Endothelial cell of umbilical vein (primary cell): Measurements from ENCODE around the gene DAPK2. TPM values are rescaled to one million over a fixed set of nuclear protein-coding genes. Genes with fewer than 3 reads are reported as not detected.

Experiments
- BruUV-seq: library from RNA; stranded (reverse); fragments of 400-500 nt; replicated peaks from 2 replicates; lab custom pipeline; 2021; lab: Mats Ljungman, UMichigan
- CTCF ChIA-PET: fragments of 300-600, 350-600 bp; sonication (Branson Sonifier 250); formaldehyde crosslinking; loops from one replicate; lab custom pipeline; 2021; ENCODE audit warnings: antibody characterized with exemption, inconsistent platforms; lab: Charles Lee
- POLR2A ChIA-PET: fragments of 300-600, 350-600 bp; sonication (Branson Sonifier 250); formaldehyde crosslinking; loops from one replicate; lab custom pipeline; 2021; ENCODE audit warnings: antibody characterized with exemption, inconsistent platforms; lab: Charles Lee
- DNase-seq: peaks from one replicate; pipeline ENCODE4 v3.0.0-alpha.2; 2011; ENCODE audit warnings: low read depth, low spot score
- FAIRE-seq: peaks from 2 replicates; lab custom pipeline; 2011; peaks lifted over from hg19 to GRCh38; lab: Jason Lieb, UNC
- H2AFZ ChIP-seq: 2 replicates; pipeline ENCODE4 v1.6.0; 2012; ENCODE audit warnings: low read depth, low read length, control low read depth, inconsistent platforms
- H3K27ac ChIP-seq: 2 replicates; pipeline ENCODE4 v1.5.1; 2011; ENCODE audit warnings: low read depth, mild to moderate bottlenecking, control low read depth, low read length, moderate library complexity; ENCODE audit not compliant: insufficient read depth
- H3K27me3 ChIP-seq, 2 experiments: 2 replicates each; pipeline versions ENCODE4 v1.6.0 to v1.6.1; 2011; ENCODE audit warnings: low read length in 2 of 2, mixed read lengths in 1 of 2; ENCODE audit not compliant: control insufficient read depth in 2 of 2, insufficient read depth in 2 of 2
- H3K36me3 ChIP-seq, 2 experiments: 2 replicates in 1 of 2; 3 replicates in 1 of 2; pipeline ENCODE4 v1.5.1; 2011; ENCODE audit warnings: low read length in 2 of 2, mild to moderate bottlenecking in 1 of 2, moderate library complexity in 1 of 2; ENCODE audit not compliant: control insufficient read depth in 2 of 2, insufficient read depth in 2 of 2; ENCODE audit errors: extremely low read depth in 1 of 2
- H3K4me1 ChIP-seq: 3 replicates; pipeline ENCODE4 v1.5.1; 2011; ENCODE audit warnings: mild to moderate bottlenecking, low read length; ENCODE audit not compliant: control insufficient read depth, insufficient read depth; ENCODE audit errors: extremely low read depth
- H3K4me2 ChIP-seq: 2 replicates; pipeline ENCODE4 v1.6.1; 2011; ENCODE audit warnings: low read length, control low read depth, mixed read lengths; ENCODE audit not compliant: insufficient read depth
- H3K4me3 ChIP-seq, 3 experiments: fragments of 200-600 bp in 1 of 3; sonication (generic), shearing (Covaris generic) in 1 of 3; replicated peaks in 1 of 3; 2 replicates each; pipeline ENCODE4 v1.5.1; 2011 to 2016; ENCODE audit warnings: control low read depth in 3 of 3, low read length in 3 of 3, mild to moderate bottlenecking in 2 of 3, inconsistent platforms in 1 of 3, low read depth in 1 of 3, moderate library complexity in 1 of 3; ENCODE audit not compliant: insufficient read depth in 1 of 3
- H3K79me2 ChIP-seq: 2 replicates; pipeline ENCODE4 v1.6.0; 2012; ENCODE audit warnings: low read length, inconsistent platforms; ENCODE audit not compliant: control insufficient read depth, insufficient read depth
- H3K9ac ChIP-seq: replicated peaks from 2 replicates; pipeline ENCODE3; 2011; ENCODE audit warnings: low read length, control low read depth; ENCODE audit not compliant: insufficient read depth; ENCODE audit errors: extremely low read depth
- H3K9me1 ChIP-seq: replicated peaks from 3 replicates; pipeline ENCODE4 v1.6.0; 2011; ENCODE audit warnings: mild to moderate bottlenecking, low read length; ENCODE audit not compliant: control insufficient read depth, insufficient read depth; ENCODE audit errors: extremely low read depth
- H3K9me3 ChIP-seq: replicated peaks from 2 replicates; pipeline ENCODE4 v1.5.1; 2012; ENCODE audit warnings: low read length, inconsistent platforms; ENCODE audit not compliant: control insufficient read depth, insufficient read depth
- H4K20me1 ChIP-seq: replicated peaks from 2 replicates; pipeline ENCODE3; 2011; ENCODE audit warnings: mild to moderate bottlenecking, low read length; ENCODE audit not compliant: control insufficient read depth, insufficient read depth; ENCODE audit errors: extremely low read depth
- EZH2 ChIP-seq: IDR thresholded peaks from 2 replicates; pipeline ENCODE4 v1.6.1; 2012; ENCODE audit warnings: borderline replicate concordance, low read depth, mild to moderate bottlenecking, moderate library complexity, low read length, inconsistent platforms; ENCODE audit not compliant: severe bottlenecking
- FOS ChIP-seq: IDR thresholded peaks from 2 replicates; pipeline ENCODE4 v1.6.1; 2011; ENCODE audit warnings: mild to moderate bottlenecking, low read length, moderate library complexity, borderline replicate concordance; ENCODE audit not compliant: insufficient read depth
- GATA2 ChIP-seq: IDR thresholded peaks from 2 replicates; pipeline ENCODE4 v1.7.0; 2011; ENCODE audit warnings: low read depth, mild to moderate bottlenecking, moderate library complexity, mixed read lengths, low read length; ENCODE audit not compliant: insufficient read length, insufficient read depth
- JUN ChIP-seq: IDR thresholded peaks from 2 replicates; pipeline ENCODE4 v1.6.1; 2011; ENCODE audit warnings: borderline replicate concordance, low read depth; ENCODE audit not compliant: insufficient read length, insufficient read depth
- MAX ChIP-seq: IDR thresholded peaks from 2 replicates; pipeline ENCODE4 v1.6.1; 2011; ENCODE audit not compliant: insufficient read depth, insufficient read length
- MYC ChIP-seq: IDR thresholded peaks from one replicate; pipeline ENCODE4 v1.6.1; 2011; ENCODE audit warnings: mild to moderate bottlenecking, low read depth, low read length
- POLR2A ChIP-seq: IDR thresholded peaks from 2 replicates; pipeline ENCODE4 v1.6.1; 2012; ENCODE audit warnings: low read depth, mild to moderate bottlenecking, control low read depth, low read length
- POLR2AphosphoS5 ChIP-seq: IDR thresholded peaks from 2 replicates; pipeline ENCODE4 v1.6.1; 2012; ENCODE audit warnings: low read depth, mild to moderate bottlenecking, control low read depth, low read length, moderate library complexity; ENCODE audit not compliant: insufficient read depth
- dilution Hi-C: fragments of 300-500 bp; cut with MboI; formaldehyde crosslinking; loops from one replicate; pipeline ENCODE4 v1.15.0; 2019; ENCODE audit warnings: low sequenced_read_pairs; ENCODE audit not compliant: extremely low pct_ligation_motif_present
- intact Hi-C: fragments of 100-400 bp; cut with micrococcal nuclease; formaldehyde crosslinking; loops from one replicate; pipeline ENCODE4 v1.10.0; 2022
- polyA plus RNA-seq, 4 experiments: library from polyadenylated mRNA; depleted of rRNA in 3 of 4; stranded (reverse) in 3 of 4; unstranded in 1 of 4; fragments of >200 nt; gene quantifications; 2 replicates each; pipeline versions ENCODE4 v1.2.1 to v1.2.3, GENCODE V29; 2011 to 2012; ENCODE audit warnings: missing spikeins in 1 of 4
- total RNA-seq: library from RNA; stranded (reverse); gene quantifications from 2 replicates; pipeline ENCODE4 v1.2.3, GENCODE V29; 2021
- TF ChIP-seq, protein P1 (sequence below), 2 donors: IDR thresholded peaks; 1 replicate in 1 of 2; 2 replicates in 1 of 2; pipeline ENCODE4 v1.5.1; 2011; ENCODE audit warnings: low read length in 2 of 2, mild to moderate bottlenecking in 2 of 2, moderate library complexity in 2 of 2, control low read depth in 1 of 2, inconsistent platforms in 1 of 2, low read depth in 1 of 2; ENCODE audit not compliant: insufficient read depth in 1 of 2; ENCODE audit errors: extremely low read depth in 1 of 2

The DAPK2 gene
- total and polyA plus RNA-seq, 2 donors (not counting 3 experiments of a cell fraction or from before 2014, with no cell fraction given) = 2.8 to 6.7 TPM

GRCh38 chr15:64024172-64025050 lies 21.9 kb downstream of the DAPK2 start:
- no peak for TF ChIP-seq POLR2AphosphoS5
- TF ChIP-seq MYC = no peak
- no peak for TF ChIP-seq FOS
- TF ChIP-seq POLR2A = no peak
- TF ChIP-seq GATA2 = no peak
- no peak for TF ChIP-seq MAX
- no peak overlapping the region for H3K4me3 ChIP-seq
- H3K27me3 ChIP-seq = peaks cover 9 to 28% of the 10 kb centered on the region in 2 experiments
- no peak overlapping the region for H3K4me2 ChIP-seq
- no peak overlapping the region for H2AFZ ChIP-seq
- peaks cover 5% of the 10 kb centered on the region for H3K4me1 ChIP-seq
- FAIRE-seq (no peak), DNase-seq (no peak)
- no peak overlapping the region for H3K27ac ChIP-seq
- intact Hi-C loops (no loop called here), dilution Hi-C loops (no loop called here)
- no peaks in the 10 kb centered on the region for H3K79me2 ChIP-seq
- H4K20me1 ChIP-seq = no peaks in the 10 kb centered on the region
- ChIA-PET POLR2A (no interaction called here), CTCF (interaction anchor here (0.8 kb wide), 1 partner anchor 22 kb away, joined by 3 read pairs; the partner anchor contains the start of gene DAPK2)
- no peaks in the 10 kb centered on the region for H3K9me3 ChIP-seq
- no peak overlapping the region for H3K9ac ChIP-seq
- no peaks in the 10 kb centered on the region for H3K36me3 ChIP-seq
- BruUV-seq = no TSS peak
- no peaks in the 10 kb centered on the region for H3K9me1 ChIP-seq

GRCh38 chr15:64023220-64023619 lies 23.1 kb downstream of the DAPK2 start:
- Histone ChIP-seq H4K20me1 (no peaks in the 10 kb centered on the region), H3K4me2 (no peak overlapping the region), H3K27me3 (peaks cover 9 to 30% of the 10 kb centered on the region in 2 experiments), H3K4me3 (no peak overlapping the region), H2AFZ (no peak overlapping the region), H3K36me3 (no peaks in the 10 kb centered on the region), H3K4me1 (peaks cover 5% of the 10 kb centered on the region), H3K9ac (no peak overlapping the region), H3K27ac (no peak overlapping the region), H3K9me1 (no peaks in the 10 kb centered on the region), H3K79me2 (no peaks in the 10 kb centered on the region), H3K9me3 (no peaks in the 10 kb centered on the region)
- intact Hi-C loops (no loop called here), dilution Hi-C loops (no loop called here)
- FAIRE-seq = no peak
- no TSS peak for BruUV-seq
- POLR2A ChIA-PET = no interaction called here
- TF ChIP-seq JUN (no peak), GATA2 (no peak), EZH2 (no peak)
- TF ChIP-seq, protein P1, sequence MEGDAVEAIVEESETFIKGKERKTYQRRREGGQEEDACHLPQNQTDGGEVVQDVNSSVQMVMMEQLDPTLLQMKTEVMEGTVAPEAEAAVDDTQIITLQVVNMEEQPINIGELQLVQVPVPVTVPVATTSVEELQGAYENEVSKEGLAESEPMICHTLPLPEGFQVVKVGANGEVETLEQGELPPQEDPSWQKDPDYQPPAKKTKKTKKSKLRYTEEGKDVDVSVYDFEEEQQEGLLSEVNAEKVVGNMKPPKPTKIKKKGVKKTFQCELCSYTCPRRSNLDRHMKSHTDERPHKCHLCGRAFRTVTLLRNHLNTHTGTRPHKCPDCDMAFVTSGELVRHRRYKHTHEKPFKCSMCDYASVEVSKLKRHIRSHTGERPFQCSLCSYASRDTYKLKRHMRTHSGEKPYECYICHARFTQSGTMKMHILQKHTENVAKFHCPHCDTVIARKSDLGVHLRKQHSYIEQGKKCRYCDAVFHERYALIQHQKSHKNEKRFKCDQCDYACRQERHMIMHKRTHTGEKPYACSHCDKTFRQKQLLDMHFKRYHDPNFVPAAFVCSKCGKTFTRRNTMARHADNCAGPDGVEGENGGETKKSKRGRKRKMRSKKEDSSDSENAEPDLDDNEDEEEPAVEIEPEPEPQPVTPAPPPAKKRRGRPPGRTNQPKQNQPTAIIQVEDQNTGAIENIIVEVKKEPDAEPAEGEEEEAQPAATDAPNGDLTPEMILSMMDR (IDR thresholded peaks at IDR 0.05; ENCODE audit: extremely low read depth in 1 of 2, insufficient read depth in 1 of 2, low read depth in 1 of 2, low read length in 2 of 2) = no peak
- DNase-seq = no peak
- CTCF ChIA-PET = no interaction called here
